ENCODE data around the gene MRPL33.

DNA sequence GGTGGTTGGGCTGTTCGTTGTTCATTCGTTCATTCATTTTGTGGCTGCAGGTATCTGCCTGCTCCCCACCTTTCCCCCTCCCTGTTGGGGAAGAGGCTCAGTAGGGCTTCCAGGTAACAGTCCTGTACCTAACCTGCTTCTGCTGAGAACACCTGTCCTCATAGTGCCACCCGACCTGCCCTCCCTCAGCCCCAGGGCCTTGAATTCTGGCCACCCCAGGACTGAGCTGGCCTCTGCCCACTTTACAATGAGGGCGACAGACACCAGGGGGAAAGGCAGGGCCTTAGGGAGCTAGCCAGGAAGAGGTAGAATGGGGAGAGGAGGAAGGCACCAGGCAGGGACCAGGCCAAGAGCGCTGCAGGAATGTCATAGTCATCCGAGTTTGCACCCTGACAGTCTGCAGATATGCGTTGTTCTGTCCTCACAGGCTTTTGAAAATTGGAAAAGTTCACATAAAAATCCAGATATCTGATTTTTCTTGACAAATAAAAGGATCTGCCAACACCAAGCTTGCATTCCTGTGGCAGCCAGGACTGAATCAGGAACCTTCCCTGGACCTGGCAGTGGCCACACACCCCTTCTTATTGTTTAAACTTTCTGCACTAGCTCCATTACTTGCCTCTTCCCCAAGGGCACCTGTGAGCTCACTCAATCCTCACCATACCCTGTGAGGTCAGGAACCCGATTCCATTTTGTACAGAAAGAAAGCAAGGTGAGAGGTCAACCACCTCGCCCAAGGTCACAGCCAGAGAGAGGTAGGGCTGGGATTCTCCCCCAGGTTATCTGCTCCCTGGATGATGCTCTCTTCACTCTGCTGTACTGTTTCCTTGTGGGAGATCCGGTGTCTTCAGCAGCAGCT lies 35.3 kb upstream of the MRPL33 start:
- TF ChIP-seq RBM39 (IDR thresholded peaks at IDR 0.05; ENCODE audit: low read depth, low read length, poor library complexity, severe bottlenecking) (no peak), RAD21 (CRISPR knock-in tag; IDR thresholded peaks at IDR 0.05) (no peak), ARNTL (CRISPR knock-in tag; IDR thresholded peaks at IDR 0.05) (no peak), POLR2AphosphoS5 (IDR thresholded peaks at IDR 0.05; ENCODE audit: low read depth, low read length) (no peak), TEAD3 (CRISPR knock-in tag; optimal IDR thresholded peaks at IDR 0.05; ENCODE audit: borderline replicate concordance) (no peak), HMG20A (CRISPR knock-in tag; IDR thresholded peaks at IDR 0.05; ENCODE audit: borderline replicate concordance) (no peak), HOXA7 (CRISPR knock-in tag; IDR thresholded peaks at IDR 0.05) (no peak)
- TF ChIP-seq, protein P1, sequence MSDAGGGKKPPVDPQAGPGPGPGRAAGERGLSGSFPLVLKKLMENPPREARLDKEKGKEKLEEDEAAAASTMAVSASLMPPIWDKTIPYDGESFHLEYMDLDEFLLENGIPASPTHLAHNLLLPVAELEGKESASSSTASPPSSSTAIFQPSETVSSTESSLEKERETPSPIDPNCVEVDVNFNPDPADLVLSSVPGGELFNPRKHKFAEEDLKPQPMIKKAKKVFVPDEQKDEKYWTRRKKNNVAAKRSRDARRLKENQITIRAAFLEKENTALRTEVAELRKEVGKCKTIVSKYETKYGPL (CRISPR knock-in tag; IDR thresholded peaks at IDR 0.05): no peak
- TF ChIP-seq, protein P2, sequence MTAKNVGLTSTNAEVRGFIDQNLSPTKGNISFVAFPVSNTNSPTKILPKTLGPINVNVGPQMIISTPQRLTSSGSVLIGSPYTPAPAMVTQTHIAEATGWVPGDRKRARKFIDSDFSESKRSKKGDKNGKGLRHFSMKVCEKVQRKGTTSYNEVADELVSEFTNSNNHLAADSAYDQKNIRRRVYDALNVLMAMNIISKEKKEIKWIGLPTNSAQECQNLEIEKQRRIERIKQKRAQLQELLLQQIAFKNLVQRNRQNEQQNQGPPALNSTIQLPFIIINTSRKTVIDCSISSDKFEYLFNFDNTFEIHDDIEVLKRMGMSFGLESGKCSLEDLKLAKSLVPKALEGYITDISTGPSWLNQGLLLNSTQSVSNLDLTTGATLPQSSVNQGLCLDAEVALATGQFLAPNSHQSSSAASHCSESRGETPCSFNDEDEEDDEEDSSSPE (CRISPR knock-in tag; IDR thresholded peaks at IDR 0.05): no peak
- TF ChIP-seq, protein P3, sequence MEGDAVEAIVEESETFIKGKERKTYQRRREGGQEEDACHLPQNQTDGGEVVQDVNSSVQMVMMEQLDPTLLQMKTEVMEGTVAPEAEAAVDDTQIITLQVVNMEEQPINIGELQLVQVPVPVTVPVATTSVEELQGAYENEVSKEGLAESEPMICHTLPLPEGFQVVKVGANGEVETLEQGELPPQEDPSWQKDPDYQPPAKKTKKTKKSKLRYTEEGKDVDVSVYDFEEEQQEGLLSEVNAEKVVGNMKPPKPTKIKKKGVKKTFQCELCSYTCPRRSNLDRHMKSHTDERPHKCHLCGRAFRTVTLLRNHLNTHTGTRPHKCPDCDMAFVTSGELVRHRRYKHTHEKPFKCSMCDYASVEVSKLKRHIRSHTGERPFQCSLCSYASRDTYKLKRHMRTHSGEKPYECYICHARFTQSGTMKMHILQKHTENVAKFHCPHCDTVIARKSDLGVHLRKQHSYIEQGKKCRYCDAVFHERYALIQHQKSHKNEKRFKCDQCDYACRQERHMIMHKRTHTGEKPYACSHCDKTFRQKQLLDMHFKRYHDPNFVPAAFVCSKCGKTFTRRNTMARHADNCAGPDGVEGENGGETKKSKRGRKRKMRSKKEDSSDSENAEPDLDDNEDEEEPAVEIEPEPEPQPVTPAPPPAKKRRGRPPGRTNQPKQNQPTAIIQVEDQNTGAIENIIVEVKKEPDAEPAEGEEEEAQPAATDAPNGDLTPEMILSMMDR (CRISPR knock-in tag; IDR thresholded peaks at IDR 0.05): no peak
